GM21576 (cell line): ENCODE results near the gene GCA.
A peak's percentile ranks its signal among the peaks of the same experiment; 100 is the strongest.

Source experiments
- ATAC-seq: cut with Tn5 transposase; IDR thresholded peaks from one replicate; pipeline ENCODE4 v1.9.1; 2021; ENCODE audit warnings: mild to moderate bottlenecking, moderate library complexity; ENCODE audit not compliant: unreplicated experiment

Gene GCA

GRCh38 chr2:162343824-162344616 is at the start of gene GCA:
Gene GCA, plus strand, starts transcription at chr2:162344132. Its CDS starts 117 bp downstream, at chr2:162344249.
- ATAC-seq, result peak; percentile 99

DNA sequence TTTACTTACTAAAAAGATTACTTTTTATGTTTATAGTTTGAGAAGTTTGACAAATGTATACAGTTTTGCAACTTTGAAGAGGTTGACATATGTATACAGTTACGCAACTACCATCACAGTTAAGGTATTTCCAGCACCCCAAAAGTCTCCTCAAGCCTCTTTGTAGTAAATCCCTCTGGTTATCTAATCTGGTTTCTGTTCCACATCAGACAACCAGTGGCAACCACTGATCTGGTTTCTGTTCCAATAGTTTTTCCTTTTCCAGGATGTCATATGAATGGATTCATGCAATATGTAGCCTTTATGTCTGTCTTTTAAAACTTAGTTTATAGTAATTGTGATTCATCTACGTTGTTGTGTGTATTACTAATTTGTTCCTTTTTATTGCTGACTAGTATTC is 48.9 kb upstream of the GCA start:
- ATAC-seq, result no peak

DNA sequence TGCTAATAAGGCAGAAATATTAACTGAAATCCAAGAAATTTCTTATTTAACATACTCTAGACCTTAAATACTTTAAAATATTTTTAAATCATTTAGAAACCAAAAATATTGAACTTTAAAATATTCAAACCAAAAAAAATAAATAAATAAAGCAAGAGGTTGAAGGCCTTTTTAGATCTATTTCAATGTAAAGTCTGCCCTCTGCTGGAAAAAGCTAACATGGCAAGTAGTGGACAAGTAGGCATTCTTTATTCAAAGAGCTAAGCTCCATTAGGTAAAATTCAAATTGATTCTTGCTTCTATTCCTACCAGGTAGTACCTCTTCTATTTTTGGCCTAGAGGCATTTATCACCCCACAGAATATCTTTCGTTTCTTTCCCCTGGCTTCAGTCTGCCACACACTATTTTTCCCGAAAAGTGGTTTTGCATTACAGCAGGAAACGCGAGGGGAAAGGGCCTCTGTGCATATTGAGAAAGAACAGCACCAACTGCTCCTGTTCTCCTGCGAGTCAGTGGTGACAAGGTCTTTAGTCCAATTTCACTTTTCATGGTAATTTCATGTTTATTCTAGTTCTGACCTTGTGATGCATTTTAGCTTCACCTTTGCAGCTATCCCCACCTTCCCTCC is 45.9 kb upstream of the GCA start:
- ATAC-seq, result peak; percentile 72

GRCh38 chr2:162298669-162299335 is 45.1 kb upstream of the GCA start:
- no peak for ATAC-seq

- no peak for ATAC-seq
Measured at GRCh38 chr2:162300266-162300665, 43.7 kb upstream of the GCA start.

DNA sequence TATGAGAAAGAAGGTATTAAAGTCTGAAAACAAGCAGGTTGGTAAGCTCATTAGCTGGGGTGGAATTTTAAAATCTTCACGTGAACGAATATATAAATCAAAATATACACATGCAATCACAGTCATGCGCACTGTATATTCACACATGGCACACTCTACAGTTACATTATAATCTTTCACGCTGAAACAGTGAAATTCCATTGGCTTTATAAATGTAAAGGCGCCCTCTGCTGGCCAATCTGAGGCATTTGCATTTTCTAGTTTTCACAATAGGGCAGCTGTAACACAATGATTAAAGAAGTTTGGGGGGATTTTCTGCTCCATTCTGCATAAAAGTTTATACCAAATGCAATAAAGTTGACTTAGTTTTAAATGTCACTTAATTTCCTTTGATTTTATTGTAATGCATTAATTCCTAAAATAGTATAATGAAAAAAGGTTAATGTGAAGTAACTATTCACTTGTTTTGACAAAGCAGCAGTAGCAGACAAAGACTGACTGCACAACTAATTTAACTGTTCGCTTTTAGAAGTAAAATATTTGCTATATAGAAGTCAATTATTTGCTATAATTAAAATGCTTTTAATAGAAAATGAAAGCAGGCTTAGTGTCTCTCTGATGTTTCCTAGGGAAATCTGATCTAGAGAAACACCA is 42.7 kb upstream of the GCA start:
- peak; percentile 78 for ATAC-seq

DNA sequence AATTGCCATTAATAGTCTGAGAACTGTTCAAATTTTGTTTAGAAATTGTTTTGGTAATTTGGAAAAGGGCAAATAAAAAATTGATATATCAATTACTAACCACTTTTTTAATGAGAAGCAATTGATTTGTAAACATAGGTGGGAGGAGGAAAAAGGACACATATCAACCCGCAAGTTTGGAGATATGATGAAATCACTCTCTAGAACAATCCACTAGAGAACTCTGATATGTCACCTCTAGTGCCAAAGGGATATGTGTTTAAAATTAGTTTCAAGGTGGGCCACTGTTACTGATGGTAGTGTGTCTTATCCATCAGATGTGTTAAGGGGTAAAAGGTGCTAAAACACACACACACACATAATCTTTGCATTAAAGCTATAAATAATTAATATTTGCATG is 42.1 kb upstream of the GCA start:
- no peak for ATAC-seq

GRCh38 chr2:162305901-162306300 is 38.0 kb upstream of the GCA start:
- ATAC-seq, result no peak

DNA sequence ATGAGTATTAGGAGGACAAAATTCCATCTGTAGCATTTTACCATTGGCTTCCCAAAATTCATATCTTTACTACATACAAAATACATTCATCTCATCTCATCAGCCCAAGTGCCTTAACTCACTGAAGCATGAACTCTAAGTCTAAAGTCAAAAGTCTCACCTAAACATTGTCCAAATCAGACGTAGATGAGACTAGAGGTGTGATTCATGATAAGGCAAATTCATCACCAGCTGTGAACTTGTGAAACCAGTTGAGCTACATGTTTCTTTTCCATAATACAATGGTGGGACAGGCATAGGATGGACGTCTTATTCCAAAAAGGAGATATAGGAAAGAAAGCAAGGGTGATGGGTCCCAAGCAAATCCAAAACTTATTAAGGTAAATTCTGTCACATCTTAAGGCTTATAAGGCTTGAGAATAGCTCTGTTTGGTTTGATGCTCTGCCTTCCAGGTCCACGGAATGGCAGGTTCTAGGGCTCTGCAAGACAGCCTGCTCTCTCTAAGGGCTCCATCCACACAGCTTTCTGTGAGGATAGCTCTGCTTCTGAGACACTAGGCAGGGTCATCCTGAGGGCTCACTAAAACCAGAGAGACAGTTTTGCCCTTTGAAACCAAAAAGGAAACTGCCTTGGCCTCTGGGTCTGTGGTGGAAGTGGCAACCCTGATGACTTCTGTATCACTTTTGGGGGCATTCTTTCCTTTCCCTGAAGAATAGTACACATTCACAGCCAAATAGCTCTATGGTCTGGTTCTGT is 35.0 kb upstream of the GCA start:
- ATAC-seq, result peak; percentile 55

- no peak for ATAC-seq
Measured at GRCh38 chr2:162312853-162313252, 31.1 kb upstream of the GCA start.

DNA sequence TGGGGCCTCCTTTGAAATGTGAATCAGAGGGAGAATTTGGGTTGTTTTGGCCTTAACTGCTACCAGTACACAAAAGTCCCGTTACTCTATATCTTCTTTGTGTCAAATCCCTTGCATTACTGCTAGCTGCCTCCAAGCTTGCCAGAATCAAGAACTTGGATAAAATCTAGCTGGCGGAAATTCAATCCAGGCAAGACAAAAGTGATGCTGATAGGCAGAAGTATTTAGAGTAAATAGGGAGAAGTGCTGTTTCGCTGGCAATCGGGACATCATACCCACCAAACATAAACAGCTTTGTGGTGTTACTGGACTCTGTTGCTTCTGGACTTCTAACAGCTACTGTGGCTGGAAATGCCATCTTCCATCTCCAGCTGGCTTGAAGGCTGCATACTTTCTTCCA is 28.0 kb upstream of the GCA start:
- ATAC-seq, result no peak

GRCh38 chr2:162316590-162316989 is 27.3 kb upstream of the GCA start:
- ATAC-seq, result no peak

DNA sequence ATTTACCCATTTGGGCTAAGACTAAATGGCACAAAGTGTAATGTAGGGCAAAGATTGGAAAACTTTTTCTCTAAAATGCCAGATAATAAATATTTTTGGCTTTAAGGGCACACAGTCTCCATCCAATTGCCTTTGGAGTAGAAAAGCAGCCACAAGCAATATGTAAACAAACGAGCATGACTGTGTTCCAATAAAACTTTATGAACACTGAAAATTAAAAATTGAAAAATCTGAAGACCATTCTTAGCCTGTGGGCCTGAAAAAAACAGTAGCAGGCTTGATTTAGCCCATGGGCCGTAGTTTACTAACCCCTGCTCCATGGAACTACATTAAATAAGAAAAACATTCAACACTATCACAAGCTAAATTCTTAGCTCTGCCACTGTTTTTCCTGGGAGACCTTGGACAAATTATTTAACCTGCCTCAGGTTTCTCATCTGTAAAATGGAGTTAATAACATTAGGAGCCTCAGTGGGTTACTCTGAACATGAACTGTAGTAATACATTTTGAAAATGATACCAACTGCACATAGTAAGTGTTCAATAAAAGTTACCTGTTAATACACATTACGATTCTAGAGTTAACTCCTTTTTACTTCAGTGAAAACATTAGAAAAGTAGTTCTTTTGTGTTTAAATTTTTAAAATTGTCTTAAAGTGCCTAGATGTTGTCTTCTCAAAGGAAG is 26.7 kb upstream of the GCA start:
- no peak for ATAC-seq

DNA sequence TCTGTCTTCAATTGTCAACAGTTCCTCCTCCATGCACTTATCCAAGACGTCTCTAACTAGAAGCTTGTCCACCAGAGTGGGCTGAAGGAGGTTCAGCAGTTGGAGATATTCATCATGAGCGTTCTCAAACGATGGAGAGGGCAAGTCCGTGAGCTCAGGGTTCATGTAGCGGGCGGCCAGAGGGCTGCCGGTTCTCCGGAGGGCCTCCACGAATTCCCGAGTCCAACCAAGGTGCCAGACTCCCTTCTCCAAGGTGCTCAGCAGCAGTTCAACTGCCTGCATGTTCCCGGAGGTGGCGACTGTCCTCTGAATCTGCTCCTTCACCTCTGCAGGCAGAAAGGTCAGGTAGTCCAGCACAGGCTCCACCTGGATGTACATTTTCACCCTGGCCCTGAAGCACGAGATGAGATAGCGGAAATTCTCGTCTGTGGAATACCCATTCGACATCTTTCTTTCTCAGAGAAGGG is 26.0 kb upstream of the GCA start:
- ATAC-seq, result peak; percentile 15

- ATAC-seq, result peak; percentile 78
Measured at GRCh38 chr2:162318328-162319180, 25.4 kb upstream of the GCA start, which contains the start of gene IFIH1. Gene IFIH1, minus strand, starts transcription at chr2:162318684. Its CDS starts 377 bp downstream, at chr2:162318307.

DNA sequence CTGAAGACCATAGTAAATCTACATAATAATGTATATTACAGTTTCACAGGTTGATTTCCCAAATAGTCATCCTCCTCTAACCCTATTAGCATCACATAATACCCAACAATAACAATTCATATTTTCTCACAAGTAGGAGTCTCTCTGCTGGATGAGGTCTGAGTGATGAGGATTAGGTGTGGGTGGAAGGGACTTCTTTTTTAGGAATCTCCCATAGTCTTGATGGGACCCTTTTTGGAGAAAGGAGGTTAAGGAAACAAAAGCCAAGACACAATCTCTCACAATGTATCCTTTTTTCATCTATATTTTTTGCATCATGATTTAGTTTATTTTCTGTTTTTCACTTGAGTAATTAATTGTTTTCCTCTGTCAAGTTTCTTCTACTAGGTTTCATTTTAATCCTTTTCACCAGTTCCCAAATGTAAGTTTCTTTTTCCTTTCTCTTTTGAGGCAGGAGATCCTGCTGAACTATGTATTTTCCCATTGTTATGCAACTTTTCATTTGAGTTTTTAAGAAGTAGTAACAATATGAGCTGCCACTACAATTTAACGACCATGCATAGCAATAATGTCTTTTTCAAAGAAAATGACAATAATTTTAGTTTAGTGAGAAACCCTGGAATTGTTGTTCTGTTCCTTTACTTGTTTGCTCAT is 22.9 kb upstream of the GCA start:
- no peak for ATAC-seq

DNA sequence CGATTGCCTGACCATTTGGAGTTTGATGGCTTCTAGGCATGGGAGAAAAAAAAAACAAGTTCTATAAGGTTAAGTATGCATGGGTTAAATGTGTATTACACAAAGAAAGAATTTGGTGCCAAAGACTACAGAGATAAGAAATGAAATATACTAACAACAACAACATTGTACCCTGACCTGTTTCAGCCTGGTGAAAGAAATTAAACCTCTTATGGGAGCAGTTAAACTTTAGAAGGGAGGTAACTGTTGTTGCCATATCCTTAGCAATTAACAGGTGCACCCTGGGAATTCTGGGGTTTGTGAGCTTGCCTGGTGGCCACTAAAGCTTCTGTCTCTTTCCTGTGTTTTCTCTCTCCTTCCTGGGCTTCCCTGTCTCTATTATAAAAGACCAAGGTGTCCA is 19.0 kb upstream of the GCA start:
- ATAC-seq, result no peak

- no peak for ATAC-seq
Measured at GRCh38 chr2:162327134-162327769, 16.7 kb upstream of the GCA start.
